ENCODE results near the gene NARF. TPM values are rescaled to one million over a fixed set of nuclear protein-coding genes. Genes with fewer than 3 reads are reported as not detected.
"Not testable (repeated sequence)": the region's sequence is repeated elsewhere in the genome, so short reads cannot be mapped to it uniquely, and the experiment has no call there.

NARF gene
- total RNA-seq, 2 experiments from 2014 or later = 114 TPM

DNA sequence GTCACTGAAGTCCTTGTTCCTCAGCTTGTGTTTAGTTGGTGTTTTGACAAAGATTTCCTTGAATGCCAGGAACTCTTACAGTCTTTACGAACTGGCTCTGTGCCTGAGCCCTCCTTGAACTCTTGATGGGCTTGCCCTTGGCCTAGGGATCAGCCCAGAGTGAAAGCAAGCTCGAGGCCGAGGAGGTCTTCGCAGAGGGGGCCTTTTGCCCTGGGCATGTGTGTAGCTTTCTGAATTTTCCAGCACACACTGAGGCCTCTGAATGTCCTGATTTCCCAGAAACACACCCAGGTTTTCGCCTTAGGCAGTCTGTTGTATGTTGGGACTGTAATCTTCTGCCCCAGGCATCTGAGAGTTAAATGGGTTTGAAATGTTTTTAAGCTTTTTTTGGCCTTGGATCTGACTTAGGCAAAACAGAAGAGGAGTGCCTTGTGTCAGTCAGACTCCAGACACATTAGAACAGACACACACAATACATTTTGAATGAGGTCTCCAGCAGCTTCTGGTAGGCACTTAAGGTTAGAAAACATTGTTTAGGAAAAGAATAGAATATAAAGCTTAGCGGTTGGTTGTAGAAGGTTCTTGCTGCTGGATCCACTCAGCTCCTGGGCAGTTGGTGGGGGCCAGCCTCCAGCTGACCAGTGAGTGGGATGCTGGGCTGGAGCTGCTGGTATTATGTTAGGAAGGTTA, 78.1 kb downstream of the NARF start:
- Mint-ChIP-seq H3K9me3 (ENCODE audit: low read depth) (no peaks in the 10 kb centered on the region), H3K36me3 (no peaks in the 10 kb centered on the region), H3K27ac (peak overlapping the region; percentile 11), H3K4me1 (peaks cover 33% of the 10 kb centered on the region), H3K27me3 (no peaks in the 10 kb centered on the region), H3K4me3 (no peak overlapping the region)
- ATAC-seq = no peak
- DNase-seq = no peak
- CTCF ChIA-PET = interaction anchor here (0.8 to 2.1 kb wide), 7 partner anchors 8 to 23 kb away, joined by 3 to 7 read pairs (median 5); partner anchors contain the start of gene FOXK2

DNA sequence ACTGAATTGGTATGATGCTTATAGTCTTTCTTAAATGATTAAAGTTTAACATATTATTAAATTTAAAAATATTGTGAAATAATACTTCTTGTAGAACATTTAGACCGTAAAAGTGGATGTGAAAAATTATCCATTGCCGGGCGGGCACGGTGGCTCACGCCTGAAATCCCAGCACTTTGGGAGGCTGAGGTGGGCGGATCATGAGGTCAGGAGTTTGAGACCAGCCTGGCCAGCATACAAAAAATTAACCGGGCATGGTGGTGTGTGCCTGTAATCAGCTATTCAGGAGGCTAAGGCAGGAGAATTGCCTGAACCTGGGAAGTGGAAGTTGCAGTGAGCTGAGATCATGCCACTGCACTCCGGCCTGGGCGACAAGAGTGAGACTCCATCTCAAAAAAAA, 78.7 kb downstream of the NARF start:
- H3K36me3 Mint-ChIP-seq; DNase-seq; H3K27ac Mint-ChIP-seq; H3K4me3 Mint-ChIP-seq; H3K27me3 Mint-ChIP-seq; ATAC-seq; H3K9me3 Mint-ChIP-seq (ENCODE audit: low read depth): not testable (repeated sequence)
- CTCF ChIA-PET = interaction anchor here (1.0 to 2.1 kb wide), 4 partner anchors 9 to 23 kb away, joined by 3 to 7 read pairs (median 5); no protein-coding TSS in a partner anchor
- peaks cover 33% of the 10 kb centered on the region for H3K4me1 Mint-ChIP-seq

DNA sequence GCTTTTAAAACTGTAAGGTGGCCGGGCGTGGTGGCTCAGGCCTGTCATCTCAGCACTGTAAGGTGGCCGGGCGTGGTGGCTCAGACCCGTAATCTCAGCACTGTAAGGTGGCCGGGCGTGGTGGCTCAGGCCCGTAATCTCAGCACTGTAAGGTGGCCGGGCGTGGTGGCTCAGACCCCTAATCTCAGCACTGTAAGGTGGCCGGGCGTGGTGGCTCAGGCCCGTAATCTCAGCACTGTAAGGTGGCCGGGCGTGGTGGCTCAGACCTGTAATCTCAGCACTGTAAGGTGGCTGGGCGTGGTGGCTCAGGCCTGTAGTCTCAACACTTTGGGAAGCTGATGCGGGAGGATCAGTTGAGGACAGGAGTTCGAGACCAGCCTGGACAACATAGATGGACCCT, 80.5 kb downstream of the NARF start:
- H3K27me3 Mint-ChIP-seq; H3K27ac Mint-ChIP-seq; H3K36me3 Mint-ChIP-seq; H3K4me3 Mint-ChIP-seq; DNase-seq; ATAC-seq; H3K9me3 Mint-ChIP-seq (ENCODE audit: low read depth): not testable (repeated sequence)
- H3K4me1 Mint-ChIP-seq = peaks cover 28% of the 10 kb centered on the region
- CTCF ChIA-PET = interaction anchor here (1.0 to 1.2 kb wide), 2 partner anchors 15 to 22 kb away, joined by 3 to 4 read pairs; no protein-coding TSS in a partner anchor

Other genes starting within 250 kb of the NARF start
- 10 to 100 TPM; 70.2 to 73.9 TPM for gene CCDC57, start 245.9 kb upstream of the NARF start, total RNA-seq
- 100 to 1,000 TPM; 119 to 148 TPM for gene SLC16A3, start 229.7 kb upstream of the NARF start, total RNA-seq
- gene CSNK1D, start 185.0 kb upstream of the NARF start, total RNA-seq = 100 to 1,000 TPM; 120 to 139 TPM
- gene CD7, start 141.1 kb upstream of the NARF start, total RNA-seq = 100 to 1,000 TPM; 307 to 417 TPM
- gene SECTM1, start 125.0 kb upstream of the NARF start, total RNA-seq = 1 to 10 TPM in 1 of 2 experiments, under 1 TPM in 1; 0.68 to 2.7 TPM
- gene TEX19, start 99.5 kb upstream of the NARF start, total RNA-seq = under 1 TPM in 1 of 2 experiments, not detected in 1; 0.15 TPM
- gene UTS2R, start 87.0 kb upstream of the NARF start, total RNA-seq = under 1 TPM in 1 of 2 experiments, not detected in 1; 0.16 TPM
- 10 to 100 TPM; 50.5 to 72.5 TPM for gene HEXD, start 40.4 kb upstream of the NARF start, total RNA-seq
- gene OGFOD3, start 40.2 kb upstream of the NARF start, total RNA-seq = 10 to 100 TPM; 27.1 to 30.5 TPM
- gene CYBC1, start 8.0 kb upstream of the NARF start, total RNA-seq = 100 to 1,000 TPM; 269 to 378 TPM
- 10 to 100 TPM; 81.7 to 85.1 TPM for gene FOXK2, start 61.0 kb downstream of the NARF start, total RNA-seq
- 10 to 100 TPM; 37.0 to 41.4 TPM for gene WDR45B, start 189.7 kb downstream of the NARF start, total RNA-seq
- 1 to 10 TPM in 1 of 2 experiments, under 1 TPM in 1; 0.47 to 1.4 TPM for gene RAB40B, start 240.0 kb downstream of the NARF start, total RNA-seq

Measured in activated CD8-positive, alpha-beta memory T cell treated with anti-CD3 and anti-CD28 coated beads, Interleukin-2, amount 10 ng/mL, durations not matched to agents 7 days and 5 days (primary cell).